ENCODE data around the gene SMIM17. TPM values are rescaled to one million over a fixed set of nuclear protein-coding genes. Genes with fewer than 3 reads are reported as not detected.

SMIM17 gene
- total RNA-seq (2022; extraction: Qiagen RNA extraction; ENCODE audit: low read depth), result 0.19 TPM in 1 of 5 replicates, not detected in the others

DNA sequence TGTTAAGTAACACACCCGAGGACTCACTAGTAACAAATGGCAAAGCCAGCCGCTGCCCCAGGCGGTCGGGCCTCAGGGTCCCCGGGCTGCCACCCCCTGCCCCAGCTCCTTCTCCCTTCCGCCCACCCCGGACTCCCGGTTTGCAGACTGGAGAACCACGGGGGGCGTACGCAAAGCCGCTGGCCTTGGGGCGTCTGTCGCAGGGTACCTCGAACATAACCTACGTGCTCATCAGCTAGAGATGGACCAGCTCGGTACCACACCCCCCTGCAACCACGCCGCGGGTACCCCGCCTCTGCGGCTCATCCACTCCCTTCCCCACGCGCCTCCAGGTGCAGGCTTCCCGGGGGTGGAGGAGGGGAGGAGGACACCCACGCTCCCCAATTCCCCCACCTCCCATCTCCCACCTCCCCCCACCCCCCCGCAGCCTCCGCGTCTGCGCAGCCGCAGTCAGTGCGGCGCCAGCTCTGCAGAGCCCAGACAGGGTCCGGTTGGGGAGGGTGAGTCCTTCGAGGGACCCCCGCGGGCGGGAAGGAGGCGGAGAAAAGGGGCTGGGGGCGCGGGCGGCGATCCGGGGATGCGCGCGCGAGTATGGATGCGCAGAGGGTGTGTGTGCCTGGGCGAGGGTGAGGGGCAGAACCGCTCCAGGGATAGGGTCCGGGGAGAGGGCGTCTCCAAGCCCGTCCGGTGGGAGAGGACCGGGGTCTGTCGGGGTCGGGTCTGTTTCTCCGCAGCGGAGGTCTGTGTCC lies at the start of gene SMIM17:
SMIM17 (plus strand) TSS at position 449 of the 749 bp plus-strand sequence. CDS start 2,509 bp downstream, outside the sequence.

DNA sequence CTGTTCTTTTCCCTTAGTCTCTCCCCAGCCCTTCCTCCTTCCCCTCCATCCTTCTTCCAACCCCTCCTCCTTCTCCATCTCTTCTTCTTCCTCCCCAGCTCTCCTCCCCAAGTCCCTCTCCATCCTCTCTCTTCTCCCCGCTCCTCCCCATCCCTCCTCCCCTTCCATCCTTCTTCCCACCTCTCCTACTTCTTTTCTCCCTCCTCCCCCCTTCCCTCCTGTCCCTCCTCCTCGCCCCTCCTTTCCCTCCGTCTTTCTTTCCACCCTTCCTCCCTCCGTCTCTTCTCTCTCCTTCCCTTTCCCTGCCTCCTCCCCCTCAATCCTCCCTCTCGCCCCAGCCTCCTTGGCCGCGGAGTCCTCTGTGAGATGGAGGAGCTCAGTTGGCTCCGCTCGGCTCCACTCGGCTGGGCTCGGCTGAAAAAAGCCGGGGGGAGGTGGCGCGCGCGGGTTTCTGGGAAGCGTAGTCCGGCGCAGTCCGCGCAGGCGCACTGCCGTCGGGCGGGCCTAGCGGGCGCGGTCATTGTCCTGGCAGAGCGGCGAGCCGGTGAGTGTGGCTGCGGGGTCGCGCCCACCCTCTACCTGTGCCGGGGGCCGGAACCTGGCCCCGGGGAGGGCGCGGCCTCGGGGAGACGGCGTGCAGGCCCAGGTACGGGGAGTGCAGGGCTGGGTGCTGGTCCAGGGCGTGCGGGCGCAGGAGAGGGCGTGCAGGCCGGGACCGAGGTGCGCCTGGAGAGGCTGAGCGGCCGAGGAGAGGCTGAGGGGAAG lies 48.0 kb upstream of the SMIM17 start, which contains the start of gene ZNF71:
ZNF71 (plus strand) TSS at position 520 of the 765 bp plus-strand sequence. CDS start 6,257 bp downstream, outside the sequence.

DNA sequence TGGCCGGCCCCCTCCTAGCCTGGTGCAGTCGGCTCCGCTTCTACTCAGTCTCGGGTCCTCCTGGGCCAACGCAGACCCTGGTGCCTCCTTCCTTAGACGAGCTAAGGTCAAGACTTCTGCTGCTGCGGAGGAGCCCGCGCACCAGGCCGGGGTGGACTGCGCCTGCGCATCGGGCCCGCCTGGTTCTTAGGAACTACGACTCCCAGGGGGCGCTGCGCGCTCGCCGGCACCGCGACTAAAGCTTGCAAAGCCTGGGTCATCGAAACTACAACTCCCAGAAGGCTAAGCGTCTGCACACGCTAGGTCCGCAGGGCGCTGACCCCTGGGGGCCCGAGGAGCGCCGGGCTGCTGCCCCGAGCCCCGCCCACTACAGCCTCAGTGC lies 28.6 kb downstream of the SMIM17 start, which contains the start of gene ZNF835:
ZNF835 (minus strand) TSS at position 145 of the 382 bp plus-strand sequence. CDS start 6,559 bp downstream, outside the sequence.

Other genes with a start within 250 kb of the SMIM17 start
- gene ZNF582, start 249.6 kb upstream of the SMIM17 start, total RNA-seq (2022; extraction: Qiagen RNA extraction; ENCODE audit: low read depth), result 0.70 to 1.4 TPM (median 1.1 TPM) in 5 replicates
- gene ZNF583, start 238.8 kb upstream of the SMIM17 start, total RNA-seq (2022; extraction: Qiagen RNA extraction; ENCODE audit: low read depth), result 1.7 to 2.9 TPM (median 2.3 TPM) in 5 replicates
- gene ZNF667, start 165.8 kb upstream of the SMIM17 start, total RNA-seq (2022; extraction: Qiagen RNA extraction; ENCODE audit: low read depth), result not detected in 5 replicates
- gene ZNF471, start 135.3 kb upstream of the SMIM17 start, total RNA-seq (2022; extraction: Qiagen RNA extraction; ENCODE audit: low read depth), result 0.02 to 0.03 TPM (median 0.03 TPM) in 4 of 5 replicates, not detected in the other
- gene ZFP28, start 104.2 kb upstream of the SMIM17 start, total RNA-seq (2022; extraction: Qiagen RNA extraction; ENCODE audit: low read depth), result 3.1 to 4.4 TPM (median 3.5 TPM) in 5 replicates
- gene ZNF470, start 75.7 kb upstream of the SMIM17 start, total RNA-seq (2022; extraction: Qiagen RNA extraction; ENCODE audit: low read depth), result 1.4 to 1.8 TPM (median 1.6 TPM) in 5 replicates
- gene ZNF71, start 47.9 kb upstream of the SMIM17 start, total RNA-seq (2022; extraction: Qiagen RNA extraction; ENCODE audit: low read depth), result 9.3 to 11.7 TPM (median 10.7 TPM) in 5 replicates
- gene ZNF835, start 28.6 kb downstream of the SMIM17 start, total RNA-seq (2022; extraction: Qiagen RNA extraction; ENCODE audit: low read depth), result not detected in 5 replicates
- gene PEG3, start 197.6 kb downstream of the SMIM17 start, total RNA-seq (2022; extraction: Qiagen RNA extraction; ENCODE audit: low read depth), result not detected in 5 replicates
- not detected in 5 replicates for gene ZIM2, start 197.6 kb downstream of the SMIM17 start, total RNA-seq (2022; extraction: Qiagen RNA extraction; ENCODE audit: low read depth)